Epithelial cell of proximal tubule (primary cell): ENCODE data around the gene CSDE1. TPM values are rescaled to one million over a fixed set of nuclear protein-coding genes. Genes with fewer than 3 reads are reported as not detected.

Experiments
- DNase-seq: peaks from one replicate; pipeline ENCODE4 v3.0.0-alpha.2; 2011; ENCODE audit warnings: low read depth
- H3K4me3 ChIP-seq: 2 replicates; pipeline ENCODE4 v1.5.1; 2011; ENCODE audit warnings: low read depth, mild to moderate bottlenecking, low read length
- CTCF ChIP-seq: conservative IDR thresholded peaks from 2 replicates; pipeline ENCODE4 v1.5.1; 2012; ENCODE audit warnings: low read depth, mild to moderate bottlenecking, low read length
- total RNA-seq: library from RNA; depleted of rRNA; stranded (reverse); fragments of >200 nt; gene quantifications from 2 replicates; pipeline ENCODE4 v1.2.3, GENCODE V29; 2015

Gene CSDE1
- total RNA-seq, 1 donor from 2014 or later = 294 TPM

GRCh38 chr1:114666954-114667353, 90.8 kb downstream of the CSDE1 start:
- no peak overlapping the region for H3K4me3 ChIP-seq
- DNase-seq = no peak
- TF ChIP-seq CTCF = no peak

Other genes starting within 250 kb of the CSDE1 start
- 15.3 and 18.5 TPM in 2 replicates for gene TRIM33, start 246.8 kb downstream of the CSDE1 start, total RNA-seq
- gene BCAS2, start 176.4 kb downstream of the CSDE1 start, total RNA-seq = 56.7 and 60.5 TPM in 2 replicates
- gene DENND2C, start 87.9 kb downstream of the CSDE1 start, total RNA-seq = 0.29 and 0.81 TPM in 2 replicates
- not detected in 2 replicates for gene AMPD1, start 62.4 kb downstream of the CSDE1 start, total RNA-seq
- gene NRAS, start 41.2 kb downstream of the CSDE1 start, total RNA-seq = 79.4 and 92.3 TPM in 2 replicates
- 34.8 and 56.6 TPM in 2 replicates for gene SIKE1, start 22.7 kb upstream of the CSDE1 start, total RNA-seq
- gene SYCP1, start 96.9 kb upstream of the CSDE1 start, total RNA-seq = not detected in 2 replicates